ENCODE results near the gene NUP160.

DNA sequence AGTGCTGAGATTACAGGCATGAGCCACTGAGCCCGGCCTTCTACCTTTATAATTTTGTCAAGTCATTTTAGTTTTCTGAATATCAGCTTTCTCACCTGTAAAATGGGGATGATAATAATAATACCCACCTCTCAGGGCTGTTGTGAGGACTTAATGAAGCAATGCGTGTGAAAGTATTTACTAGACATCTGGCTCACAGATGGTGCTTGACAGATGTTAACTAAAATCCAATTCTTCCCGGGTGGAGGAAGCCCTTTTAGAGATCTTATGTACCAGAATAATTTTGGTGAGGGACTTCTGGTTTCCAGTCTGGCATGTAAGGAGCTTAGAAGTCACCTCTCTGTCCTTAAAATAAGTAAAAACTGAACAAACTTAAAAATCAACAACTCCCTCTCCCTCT, 43.7 kb upstream of the NUP160 start:
- TF ChIP-seq SP1 (IDR thresholded peaks at IDR 0.05; ENCODE audit: low read depth, low read length) (no peak), JUND (IDR thresholded peaks at IDR 0.05; ENCODE audit: low read length) (no peak)
